OCI-LY1 (cell line): Measurements from ENCODE around the gene HOTAIR.

Experiments used
- EZH2 ChIP-seq: fragments of 200-600 bp; sonication (generic), shearing (Covaris generic); IDR thresholded peaks from 2 replicates; pipeline ENCODE4 v1.8.0; 2017; ENCODE audit warnings: borderline replicate concordance, mixed run types, mild to moderate bottlenecking, antibody characterized with exemption, low read length, moderate library complexity, mixed read lengths
- TF ChIP-seq, protein P1 (sequence below): fragments of 200-600 bp; sonication (generic), shearing (Covaris generic); IDR thresholded peaks from 2 replicates; pipeline ENCODE4 v1.5.1; 2017; ENCODE audit warnings: mild to moderate bottlenecking, antibody characterized with exemption, low read length, moderate library complexity, mixed read lengths

DNA sequence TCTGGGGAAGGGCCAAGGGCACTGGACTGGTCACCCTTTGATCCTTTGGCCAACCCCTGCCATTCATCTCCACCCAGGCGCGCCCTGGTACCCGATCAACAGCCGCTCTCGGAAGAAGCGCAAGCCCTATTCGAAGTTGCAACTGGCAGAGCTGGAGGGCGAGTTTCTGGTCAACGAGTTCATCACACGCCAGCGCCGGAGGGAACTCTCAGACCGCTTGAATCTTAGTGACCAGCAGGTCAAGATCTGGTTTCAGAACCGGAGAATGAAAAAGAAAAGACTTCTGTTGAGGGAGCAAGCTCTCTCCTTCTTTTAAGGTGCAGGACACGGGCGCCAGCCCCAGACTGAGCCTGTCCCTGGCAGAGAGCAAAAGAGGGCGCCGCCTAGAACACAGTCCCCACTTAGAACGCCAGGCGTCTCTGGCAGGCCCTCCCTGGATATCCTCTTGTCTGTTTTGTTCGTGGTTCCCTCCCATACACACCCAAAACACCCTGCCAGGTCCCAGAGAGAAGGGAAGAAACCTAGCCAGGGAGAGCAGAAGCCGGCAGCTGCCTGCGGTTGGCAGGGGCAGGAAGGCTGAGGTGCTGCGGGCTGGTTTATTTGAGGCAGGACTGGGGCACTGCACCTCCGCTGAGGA lies 18.4 kb downstream of the HOTAIR start:
- TF ChIP-seq, protein P1, sequence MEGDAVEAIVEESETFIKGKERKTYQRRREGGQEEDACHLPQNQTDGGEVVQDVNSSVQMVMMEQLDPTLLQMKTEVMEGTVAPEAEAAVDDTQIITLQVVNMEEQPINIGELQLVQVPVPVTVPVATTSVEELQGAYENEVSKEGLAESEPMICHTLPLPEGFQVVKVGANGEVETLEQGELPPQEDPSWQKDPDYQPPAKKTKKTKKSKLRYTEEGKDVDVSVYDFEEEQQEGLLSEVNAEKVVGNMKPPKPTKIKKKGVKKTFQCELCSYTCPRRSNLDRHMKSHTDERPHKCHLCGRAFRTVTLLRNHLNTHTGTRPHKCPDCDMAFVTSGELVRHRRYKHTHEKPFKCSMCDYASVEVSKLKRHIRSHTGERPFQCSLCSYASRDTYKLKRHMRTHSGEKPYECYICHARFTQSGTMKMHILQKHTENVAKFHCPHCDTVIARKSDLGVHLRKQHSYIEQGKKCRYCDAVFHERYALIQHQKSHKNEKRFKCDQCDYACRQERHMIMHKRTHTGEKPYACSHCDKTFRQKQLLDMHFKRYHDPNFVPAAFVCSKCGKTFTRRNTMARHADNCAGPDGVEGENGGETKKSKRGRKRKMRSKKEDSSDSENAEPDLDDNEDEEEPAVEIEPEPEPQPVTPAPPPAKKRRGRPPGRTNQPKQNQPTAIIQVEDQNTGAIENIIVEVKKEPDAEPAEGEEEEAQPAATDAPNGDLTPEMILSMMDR, result no peak
- no peak for TF ChIP-seq EZH2
